Measurements from ENCODE around the gene RPL3.

Gene RPL3

GRCh38 chr22:39313258-39314001, 6.0 kb downstream of the RPL3 start:
- H3K4me1 Mint-ChIP-seq: peaks cover 43% of the 10 kb centered on the region

GRCh38 chr22:39312410-39312809, 7.0 kb downstream of the RPL3 start:
- Mint-ChIP-seq H3K27ac (peak overlapping the region; percentile 96), H3K36me3 (peaks cover 24% of the 10 kb centered on the region), H3K4me1 (peaks cover 37% of the 10 kb centered on the region), H3K9me3 (no peaks in the 10 kb centered on the region), H3K27me3 (no peaks in the 10 kb centered on the region), H3K4me3 (peak overlapping the region; percentile 4)

More at GRCh38 chr22:39313258-39314001, 6.0 kb downstream of the RPL3 start:
- no peaks in the 10 kb centered on the region for H3K27me3 Mint-ChIP-seq
- H3K27ac Mint-ChIP-seq: peak overlapping the region; percentile 96
- H3K36me3 Mint-ChIP-seq: peaks cover 34% of the 10 kb centered on the region
- no peaks in the 10 kb centered on the region for H3K9me3 Mint-ChIP-seq
- H3K4me3 Mint-ChIP-seq: peak overlapping the region; percentile 100

GRCh38 chr22:39311592-39312400, 7.6 kb downstream of the RPL3 start:
- peak overlapping the region; percentile 96 for H3K27ac Mint-ChIP-seq
- no peaks in the 10 kb centered on the region for H3K27me3 Mint-ChIP-seq
- no peaks in the 10 kb centered on the region for H3K9me3 Mint-ChIP-seq
- H3K4me3 Mint-ChIP-seq: peak overlapping the region; percentile 23
- H3K4me1 Mint-ChIP-seq: peaks cover 30% of the 10 kb centered on the region
- peaks cover 17% of the 10 kb centered on the region for H3K36me3 Mint-ChIP-seq

- peak overlapping the region; percentile 77 for H3K27ac Mint-ChIP-seq
- H3K36me3 Mint-ChIP-seq: peaks cover 8% of the 10 kb centered on the region
- peaks cover 20% of the 10 kb centered on the region for H3K4me1 Mint-ChIP-seq
- H3K27me3 Mint-ChIP-seq: no peaks in the 10 kb centered on the region
- no peaks in the 10 kb centered on the region for H3K9me3 Mint-ChIP-seq
- no peak overlapping the region for H3K4me3 Mint-ChIP-seq
Measured at GRCh38 chr22:39309881-39310714, 9.3 kb downstream of the RPL3 start.

GRCh38 chr22:39309364-39309861, 10.0 kb downstream of the RPL3 start:
- Mint-ChIP-seq H3K36me3 (peaks cover 8% of the 10 kb centered on the region), H3K4me3 (no peak overlapping the region), H3K4me1 (peaks cover 13% of the 10 kb centered on the region), H3K27ac (peak overlapping the region; percentile 23), H3K9me3 (no peaks in the 10 kb centered on the region), H3K27me3 (no peaks in the 10 kb centered on the region)

- Mint-ChIP-seq H3K36me3 (peaks cover 8% of the 10 kb centered on the region), H3K4me1 (peaks cover 11% of the 10 kb centered on the region), H3K4me3 (no peak overlapping the region), H3K27me3 (no peaks in the 10 kb centered on the region), H3K9me3 (no peaks in the 10 kb centered on the region), H3K27ac (no peak overlapping the region)
Measured at GRCh38 chr22:39308614-39309363, 10.6 kb downstream of the RPL3 start.

- H3K27ac Mint-ChIP-seq: peak overlapping the region; percentile 83
- peaks cover 5% of the 10 kb centered on the region for H3K36me3 Mint-ChIP-seq
- H3K4me1 Mint-ChIP-seq: peaks cover 7% of the 10 kb centered on the region
Measured at GRCh38 chr22:39306456-39307361, 12.7 kb downstream of the RPL3 start.

GRCh38 chr22:39303892-39304671, 15.3 kb downstream of the RPL3 start:
- Mint-ChIP-seq H3K4me3 (no peak overlapping the region), H3K27me3 (no peaks in the 10 kb centered on the region), H3K27ac (no peak overlapping the region), H3K9me3 (no peaks in the 10 kb centered on the region), H3K36me3 (peaks cover 2% of the 10 kb centered on the region), H3K4me1 (peaks cover 9% of the 10 kb centered on the region)

More at GRCh38 chr22:39306456-39307361, 12.7 kb downstream of the RPL3 start:
- H3K9me3 Mint-ChIP-seq: no peaks in the 10 kb centered on the region
- H3K4me3 Mint-ChIP-seq: no peak overlapping the region
- no peaks in the 10 kb centered on the region for H3K27me3 Mint-ChIP-seq

- no peaks in the 10 kb centered on the region for H3K27me3 Mint-ChIP-seq
- H3K36me3 Mint-ChIP-seq: peaks cover 2% of the 10 kb centered on the region
- no peak overlapping the region for H3K27ac Mint-ChIP-seq
- H3K4me3 Mint-ChIP-seq: no peak overlapping the region
- peaks cover 7% of the 10 kb centered on the region for H3K4me1 Mint-ChIP-seq
- H3K9me3 Mint-ChIP-seq: no peaks in the 10 kb centered on the region
Measured at GRCh38 chr22:39303358-39303757, 16.1 kb downstream of the RPL3 start.

- H3K36me3 Mint-ChIP-seq: peaks cover 3% of the 10 kb centered on the region
- no peaks in the 10 kb centered on the region for H3K9me3 Mint-ChIP-seq
- peaks cover 12% of the 10 kb centered on the region for H3K4me1 Mint-ChIP-seq
- no peak overlapping the region for H3K4me3 Mint-ChIP-seq
- H3K27ac Mint-ChIP-seq: peak overlapping the region; percentile 51
- peaks cover 2% of the 10 kb centered on the region for H3K27me3 Mint-ChIP-seq
Measured at GRCh38 chr22:39302431-39302960, 16.9 kb downstream of the RPL3 start.

GRCh38 chr22:39301926-39302325, 17.5 kb downstream of the RPL3 start:
- Mint-ChIP-seq H3K4me3 (no peak overlapping the region), H3K4me1 (peaks cover 12% of the 10 kb centered on the region), H3K36me3 (peaks cover 3% of the 10 kb centered on the region), H3K9me3 (no peaks in the 10 kb centered on the region), H3K27me3 (peaks cover 2% of the 10 kb centered on the region), H3K27ac (no peak overlapping the region)

GRCh38 chr22:39301108-39301507, 18.3 kb downstream of the RPL3 start:
- Mint-ChIP-seq H3K27ac (no peak overlapping the region), H3K27me3 (peaks cover 4% of the 10 kb centered on the region), H3K36me3 (peaks cover 2% of the 10 kb centered on the region), H3K4me3 (no peak overlapping the region), H3K9me3 (no peaks in the 10 kb centered on the region), H3K4me1 (peaks cover 12% of the 10 kb centered on the region)

- Mint-ChIP-seq H3K36me3 (peaks cover 2% of the 10 kb centered on the region), H3K4me1 (peaks cover 12% of the 10 kb centered on the region), H3K27me3 (peaks cover 4% of the 10 kb centered on the region), H3K27ac (no peak overlapping the region), H3K9me3 (no peaks in the 10 kb centered on the region), H3K4me3 (no peak overlapping the region)
Measured at GRCh38 chr22:39300186-39300830, 19.1 kb downstream of the RPL3 start.
